GM23338 (cell line): Measurements from ENCODE around the gene ZBTB7C. TPM values are rescaled to one million over a fixed set of nuclear protein-coding genes. Genes with fewer than 3 reads are reported as not detected.

Source experiments
- ATAC-seq: fragments of 200-7000 bp; cut with Tn5 transposase; 3 replicates; pipeline ENCODE4 v1.9.1; 2020
- DNase-seq: peaks from one replicate; pipeline ENCODE4 v3.0.0-alpha.2; 2015; ENCODE audit warnings: low spot score
- H2AFZ ChIP-seq: fragments of 200-600 bp; sonication (generic); 2 replicates; pipeline ENCODE4 v1.8.0; 2016; ENCODE audit warnings: antibody characterized with exemption, mild to moderate bottlenecking, moderate library complexity
- H3F3A ChIP-seq: fragments of 200-600 bp; sonication (generic); replicated peaks from 2 replicates; pipeline ENCODE4 v1.8.0; 2017; ENCODE audit warnings: antibody characterized with exemption, mixed run types, low read depth
- H3K27ac ChIP-seq: fragments of 200-600 bp; sonication (generic); 2 replicates; pipeline ENCODE4 v1.6.1; 2016; ENCODE audit warnings: low read depth
- H3K27me3 ChIP-seq: fragments of 200-600 bp; sonication (generic); 2 replicates; pipeline ENCODE4 v1.8.0; 2016; ENCODE audit warnings: mild to moderate bottlenecking, mixed run types, moderate library complexity; ENCODE audit not compliant: insufficient read depth
- H3K36me3 ChIP-seq: fragments of 200-600 bp; sonication (generic); 2 replicates; pipeline ENCODE4 v1.8.0; 2016; ENCODE audit warnings: mild to moderate bottlenecking; ENCODE audit not compliant: insufficient read depth
- H3K4me1 ChIP-seq: fragments of 200-600 bp; sonication (generic); 2 replicates; pipeline ENCODE4 v1.8.0; 2016; ENCODE audit warnings: mild to moderate bottlenecking, moderate library complexity; ENCODE audit not compliant: insufficient read depth
- H3K4me2 ChIP-seq: fragments of 200-600 bp; sonication (generic); 2 replicates; pipeline ENCODE4 v1.7.1; 2017; ENCODE audit warnings: mixed run types
- H3K4me3 ChIP-seq: fragments of 200-600 bp; sonication (generic); 2 replicates; pipeline ENCODE4 v1.6.1; 2016; ENCODE audit warnings: mixed run types
- H3K79me2 ChIP-seq: fragments of 200-600 bp; sonication (generic); replicated peaks from 2 replicates; pipeline ENCODE4 v1.8.0; 2017; ENCODE audit warnings: mild to moderate bottlenecking; ENCODE audit not compliant: insufficient read depth
- H3K9me2 ChIP-seq: fragments of 200-600 bp; sonication (generic); 2 replicates; pipeline ENCODE4 v1.8.0; 2017; ENCODE audit not compliant: insufficient read depth
- H4K20me1 ChIP-seq: fragments of 200-600 bp; sonication (generic); replicated peaks from 2 replicates; pipeline ENCODE4 v1.8.0; 2017; ENCODE audit warnings: mild to moderate bottlenecking; ENCODE audit not compliant: insufficient read depth
- H3K27ac Mint-ChIP-seq: 2 replicates; pipeline ENCODE4 v1.8.0; 2020; ENCODE audit warnings: inconsistent platforms, mild to moderate bottlenecking, moderate library complexity, mixed read lengths
- H3K27me3 Mint-ChIP-seq: 3 replicates; pipeline ENCODE4 v1.8.0; 2022; ENCODE audit warnings: low read depth, mild to moderate bottlenecking, moderate library complexity, mixed read lengths, inconsistent platforms; ENCODE audit not compliant: insufficient read depth, poor library complexity
- H3K36me3 Mint-ChIP-seq: 3 replicates; pipeline ENCODE4 v1.8.0; 2021; ENCODE audit warnings: low read depth, mild to moderate bottlenecking, inconsistent platforms, moderate library complexity, mixed read lengths
- H3K4me1 Mint-ChIP-seq: 3 replicates; pipeline ENCODE4 v1.8.0; 2020; ENCODE audit warnings: mild to moderate bottlenecking, inconsistent platforms, mixed read lengths
- H3K4me3 Mint-ChIP-seq: 3 replicates; pipeline ENCODE4 v1.8.0; 2021; ENCODE audit warnings: moderate library complexity, mild to moderate bottlenecking, inconsistent platforms, mixed read lengths
- H3K9me3 Mint-ChIP-seq: 3 replicates; pipeline ENCODE4 v1.8.0; 2020; ENCODE audit warnings: moderate library complexity, mild to moderate bottlenecking, inconsistent platforms, mixed read lengths
- CREB1 ChIP-seq: fragments of 250-450 bp; sonication (Bioruptor Pico); IDR thresholded peaks from 2 replicates; pipeline ENCODE4 v1.5.0; 2020; ENCODE audit warnings: low read depth, mild to moderate bottlenecking, moderate library complexity
- CTCF ChIP-seq, 2 experiments: fragments of 200-600 bp in 1 of 2; sonication (generic) in 1 of 2; conservative IDR thresholded peaks; 2 replicates each; pipeline versions ENCODE4 v1.5.1 to v1.6.1; 2016 to 2017; ENCODE audit warnings: antibody characterized with exemption in 2 of 2, low read depth in 2 of 2, mild to moderate bottlenecking in 2 of 2, moderate library complexity in 1 of 2
- ETS1 ChIP-seq: IDR thresholded peaks from 2 replicates; pipeline ENCODE4 v1.6.1; 2016; ENCODE audit warnings: antibody characterized with exemption
- EZH2 ChIP-seq: fragments of 200-600 bp; sonication (generic); IDR thresholded peaks from one replicate; pipeline ENCODE4 v1.8.0; 2017; ENCODE audit warnings: antibody characterized with exemption, mild to moderate bottlenecking, low read depth; ENCODE audit not compliant: unreplicated experiment
- EZH2phosphoT487 ChIP-seq: fragments of 200-600 bp; sonication (generic); IDR thresholded peaks from one replicate; pipeline ENCODE4 v1.8.1; 2018; ENCODE audit warnings: antibody characterized with exemption; ENCODE audit not compliant: unreplicated experiment
- JUNB ChIP-seq: IDR thresholded peaks from one replicate; pipeline ENCODE4 v1.6.1; 2016; ENCODE audit warnings: antibody characterized with exemption; ENCODE audit not compliant: unreplicated experiment
- NANOG ChIP-seq: IDR thresholded peaks from 2 replicates; pipeline ENCODE4 v1.6.1; 2016; ENCODE audit warnings: antibody characterized with exemption, borderline replicate concordance
- POLR2AphosphoS5 ChIP-seq: IDR thresholded peaks from 2 replicates; pipeline ENCODE4 v1.6.1; 2016; ENCODE audit warnings: antibody characterized with exemption, low read depth
- REST ChIP-seq: IDR thresholded peaks from one replicate; pipeline ENCODE4 v1.6.1; 2018; ENCODE audit warnings: antibody characterized with exemption; ENCODE audit not compliant: unreplicated experiment
- ZNF114 ChIP-seq: fragments of 250-450 bp; sonication (Bioruptor Pico); IDR thresholded peaks from 2 replicates; pipeline ENCODE4 v1.5.0; 2020; ENCODE audit warnings: mild to moderate bottlenecking, moderate library complexity
- ZNF331 ChIP-seq: fragments of 250-450 bp; sonication (Bioruptor Pico); IDR thresholded peaks from 2 replicates; pipeline ENCODE4 v1.5.0; 2020; ENCODE audit warnings: low read depth, mild to moderate bottlenecking, moderate library complexity
- ZNF462 ChIP-seq: fragments of 250-450 bp; sonication (Bioruptor Pico); IDR thresholded peaks from 2 replicates; pipeline ENCODE4 v1.5.0; 2020; ENCODE audit warnings: mild to moderate bottlenecking, moderate library complexity
- polyA plus RNA-seq: library from polyadenylated mRNA; unstranded; fragments of >200 nt; fragmentation: Nextera tagmentation; extraction: Ambion mirVana; gene quantifications from 2 replicates; pipeline ENCODE4 v1.2.1, GENCODE V29; 2016
- total RNA-seq: library from RNA; depleted of rRNA; stranded (reverse); fragments of >200 nt; shearing (Covaris generic); gene quantifications from 2 replicates; pipeline ENCODE4 v1.2.3, GENCODE V29; 2014

The ZBTB7C gene
- total and polyA plus RNA-seq, 2 experiments from 2014 or later = 0.03 to 0.14 TPM

- no peak for TF ChIP-seq ETS1
- TF ChIP-seq ZNF114 (CRISPR knock-in tag) = no peak
- TF ChIP-seq EZH2 = no peak
- TF ChIP-seq REST = no peak
- peak in 1 of 2 experiments; percentile 4; a peak in 1 of 4 replicates for TF ChIP-seq CTCF (conservative IDR thresholded peaks at IDR 0.05; ENCODE audit: low read depth in 2 of 2)
- no peak for TF ChIP-seq EZH2phosphoT487
- TF ChIP-seq CREB1 = no peak
- no peak for TF ChIP-seq JUNB
Measured at GRCh38 chr18:48179001-48179400, 230.2 kb downstream of the ZBTB7C start (continued).

- peaks cover 5% of the 10 kb centered on the region for H3K27me3 Mint-ChIP-seq
- Histone ChIP-seq H3K27me3 (no peaks in the 10 kb centered on the region), H3K79me2 (no peaks in the 10 kb centered on the region), H3K27ac (no peak overlapping the region), H3K4me3 (no peak overlapping the region), H3K9me2 (no peaks in the 10 kb centered on the region), H4K20me1 (no peaks in the 10 kb centered on the region), H3K4me2 (no peak overlapping the region), H2AFZ (no peak overlapping the region), H3K4me1 (peaks cover 14% of the 10 kb centered on the region), H3F3A (no peaks in the 10 kb centered on the region), H3K36me3 (no peaks in the 10 kb centered on the region)
- peaks cover 12% of the 10 kb centered on the region for H3K4me1 Mint-ChIP-seq
- no peak overlapping the region for H3K27ac Mint-ChIP-seq
- no peak for DNase-seq
- H3K36me3 Mint-ChIP-seq = no peaks in the 10 kb centered on the region
- ATAC-seq = no peak
- no peaks in the 10 kb centered on the region for H3K9me3 Mint-ChIP-seq
- H3K4me3 Mint-ChIP-seq = no peak overlapping the region
- TF ChIP-seq ZNF331 (CRISPR knock-in tag) (no peak), POLR2AphosphoS5 (no peak), EZH2 (no peak), ZNF462 (CRISPR knock-in tag) (no peak), EZH2phosphoT487 (no peak), ETS1 (no peak), JUNB (no peak), NANOG (no peak)
Measured at GRCh38 chr18:48176909-48177308, 232.3 kb downstream of the ZBTB7C start.
